Kidney (tissue), 14 donors: ENCODE results near the gene REG1B. TPM values are rescaled to one million over a fixed set of nuclear protein-coding genes. Genes with fewer than 3 reads are reported as not detected.

Experiments used
- DNase-seq, 5 donors: peaks; one replicate each; pipeline ENCODE4 v3.0.0-alpha.2; 2013 to 2020
- FAIRE-seq: peaks from 2 replicates; lab custom pipeline; 2012; peaks lifted over from hg19 to GRCh38; lab: Jason Lieb, UNC
- H3K27ac ChIP-seq, 2 donors: one replicate each; pipeline ENCODE4 v1.7.0; 2013; ENCODE audit warnings: low read depth in 2 of 2, low read length in 2 of 2, inconsistent platforms in 1 of 2
- H3K27me3 ChIP-seq: one replicate; pipeline ENCODE4 v1.7.1; 2013; ENCODE audit warnings: low read length, inconsistent platforms; ENCODE audit not compliant: control insufficient read depth, insufficient read depth
- H3K36me3 ChIP-seq, 3 donors: one replicate each; pipeline versions ENCODE4 v1.7.0 to v1.7.1; 2013; ENCODE audit warnings: low read length in 3 of 3, control low read depth in 1 of 3, inconsistent platforms in 1 of 3; ENCODE audit not compliant: insufficient read depth in 3 of 3, control insufficient read depth in 2 of 3
- H3K4me1 ChIP-seq, 3 donors: one replicate each; pipeline versions ENCODE4 v1.7.0 to v1.7.1; 2013; ENCODE audit warnings: low read length in 3 of 3, inconsistent platforms in 1 of 3, low read depth in 1 of 3; ENCODE audit not compliant: control insufficient read depth in 2 of 3, insufficient read depth in 2 of 3
- H3K4me3 ChIP-seq, 3 donors: one replicate each; pipeline versions ENCODE4 v1.7.0 to v1.8.1; 2013; ENCODE audit warnings: low read length in 3 of 3, control low read depth in 1 of 3, inconsistent platforms in 1 of 3
- H3K9ac ChIP-seq, 3 donors: one replicate each; pipeline versions ENCODE4 v1.7.0 to v1.7.1; 2013; ENCODE audit warnings: low read length in 3 of 3, control low read depth in 1 of 3, inconsistent platforms in 1 of 3
- H3K9me3 ChIP-seq, 3 donors: one replicate each; pipeline versions ENCODE4 v1.7.0 to v1.7.1; 2013; ENCODE audit warnings: low read length in 3 of 3, control low read depth in 1 of 3, inconsistent platforms in 1 of 3; ENCODE audit not compliant: control insufficient read depth in 2 of 3, insufficient read depth in 1 of 3
- CTCF ChIP-seq: IDR thresholded peaks from 3 replicates; pipeline ENCODE4 v1.5.1; 2012; ENCODE audit warnings: mild to moderate bottlenecking, moderate library complexity, borderline replicate concordance; ENCODE audit not compliant: insufficient read depth; ENCODE audit errors: extremely low read depth
- intact Hi-C: fragments of 100-400 bp; cut with DNase I; formaldehyde crosslinking; loops from one replicate; pipeline ENCODE4 v1.11.1; 2022
- polyA plus RNA-seq: library from polyadenylated mRNA; stranded (reverse); fragments of 350-450 nt; fragmentation: Illumina TruSeq; extraction: RNeasy Lipid Tissue Mini Kit (QIAGEN cat#74804); gene quantifications from one replicate; pipeline ENCODE4 v1.2.3, GENCODE V29; 2014; ENCODE audit warnings: low read depth, low replicate concordance; ENCODE audit not compliant: insufficient read depth
- total RNA-seq: library from RNA; stranded (reverse); fragmentation: NEBNext Ultra II Directional; extraction: Animal tissue kit (Norgen Biotek cat#: 25700); gene quantifications from one replicate; pipeline ENCODE4 v1.2.1, GENCODE V29; 2021
- donor health status: control.
- donor health status: control.
- donor health status: control.
- donor health status: control.
- donor health status: control.
- donor health status: DM: yes; HTN: yes; CAD: no.
- donor health status: Normal renal cell carcinoma (clear cell type).

REG1B gene
- total and polyA plus RNA-seq, 2 donors from 2014 or later = 1.5 to 11.0 TPM

- Histone ChIP-seq H3K36me3 (no peaks in the 10 kb centered on the region), H3K4me1 (no peaks in the 10 kb centered on the region), H3K27ac (no peak overlapping the region), H3K4me3 (no peak overlapping the region), H3K9ac (no peak overlapping the region), H3K9me3 (peaks cover 0 to 5% (median 3%) of the 10 kb centered on the region in 3 donors), H3K27me3 (no peaks in the 10 kb centered on the region)
- no peak for TF ChIP-seq CTCF
- no peak for FAIRE-seq
- intact Hi-C loops = no loop called here
- DNase-seq = no peak
These were observed 11.4 kb upstream of the REG1B start for GRCh38 chr2:79099140-79099686.

GRCh38 chr2:79097843-79098242 lies 10.1 kb upstream of the REG1B start:
- no peak for DNase-seq
- Histone ChIP-seq H3K9me3 (peaks cover 0 to 5% (median 3%) of the 10 kb centered on the region in 3 donors), H3K36me3 (no peaks in the 10 kb centered on the region), H3K9ac (no peak overlapping the region), H3K27me3 (no peaks in the 10 kb centered on the region), H3K4me3 (no peak overlapping the region), H3K4me1 (no peaks in the 10 kb centered on the region), H3K27ac (no peak overlapping the region)
- no peak for FAIRE-seq
- intact Hi-C loops = no loop called here
- TF ChIP-seq CTCF = no peak

- Histone ChIP-seq H3K4me3 (no peak overlapping the region), H3K9me3 (no peaks in the 10 kb centered on the region), H3K9ac (no peak overlapping the region), H3K27me3 (no peaks in the 10 kb centered on the region), H3K27ac (no peak overlapping the region), H3K36me3 (no peaks in the 10 kb centered on the region), H3K4me1 (no peaks in the 10 kb centered on the region)
- no peak for DNase-seq
- no peak for TF ChIP-seq CTCF
- no peak for FAIRE-seq
- intact Hi-C loops = no loop called here
These were observed 2.9 kb upstream of the REG1B start for GRCh38 chr2:79090693-79091092.

- intact Hi-C loops = no loop called here
These were observed 1.5 kb downstream of the REG1B start for GRCh38 chr2:79086255-79086654.

More at GRCh38 chr2:79086255-79086654, 1.5 kb downstream of the REG1B start:
- no peaks in the 10 kb centered on the region for H3K9me3 ChIP-seq
- no peak for TF ChIP-seq CTCF
- no peak overlapping the region for H3K4me3 ChIP-seq
- no peaks in the 10 kb centered on the region for H3K4me1 ChIP-seq
- H3K27ac ChIP-seq = no peak overlapping the region
- H3K36me3 ChIP-seq = no peaks in the 10 kb centered on the region
- H3K9ac ChIP-seq = no peak overlapping the region
- FAIRE-seq = no peak
- H3K27me3 ChIP-seq = no peaks in the 10 kb centered on the region
- no peak for DNase-seq
